Measurements from ENCODE around the gene FNTB.

GRCh38 chr14:65000898-65001591, 14.3 kb downstream of the FNTB start:
- TF ChIP-seq, protein P1, sequence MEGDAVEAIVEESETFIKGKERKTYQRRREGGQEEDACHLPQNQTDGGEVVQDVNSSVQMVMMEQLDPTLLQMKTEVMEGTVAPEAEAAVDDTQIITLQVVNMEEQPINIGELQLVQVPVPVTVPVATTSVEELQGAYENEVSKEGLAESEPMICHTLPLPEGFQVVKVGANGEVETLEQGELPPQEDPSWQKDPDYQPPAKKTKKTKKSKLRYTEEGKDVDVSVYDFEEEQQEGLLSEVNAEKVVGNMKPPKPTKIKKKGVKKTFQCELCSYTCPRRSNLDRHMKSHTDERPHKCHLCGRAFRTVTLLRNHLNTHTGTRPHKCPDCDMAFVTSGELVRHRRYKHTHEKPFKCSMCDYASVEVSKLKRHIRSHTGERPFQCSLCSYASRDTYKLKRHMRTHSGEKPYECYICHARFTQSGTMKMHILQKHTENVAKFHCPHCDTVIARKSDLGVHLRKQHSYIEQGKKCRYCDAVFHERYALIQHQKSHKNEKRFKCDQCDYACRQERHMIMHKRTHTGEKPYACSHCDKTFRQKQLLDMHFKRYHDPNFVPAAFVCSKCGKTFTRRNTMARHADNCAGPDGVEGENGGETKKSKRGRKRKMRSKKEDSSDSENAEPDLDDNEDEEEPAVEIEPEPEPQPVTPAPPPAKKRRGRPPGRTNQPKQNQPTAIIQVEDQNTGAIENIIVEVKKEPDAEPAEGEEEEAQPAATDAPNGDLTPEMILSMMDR (conservative IDR thresholded peaks at IDR 0.05; ENCODE audit: low read depth in 2 of 2) = no peak
- TF ChIP-seq EZH2 (IDR thresholded peaks at IDR 0.05; ENCODE audit: low read depth, unreplicated experiment) (no peak), STAT1 (IDR thresholded peaks at IDR 0.05; ENCODE audit: unreplicated experiment) (no peak), POLR2AphosphoS5 (IDR thresholded peaks at IDR 0.05; ENCODE audit: low read depth) (no peak)

Data from GM23338 (cell line).